Measurements from ENCODE around the gene DTX4.

DTX4 gene

DNA sequence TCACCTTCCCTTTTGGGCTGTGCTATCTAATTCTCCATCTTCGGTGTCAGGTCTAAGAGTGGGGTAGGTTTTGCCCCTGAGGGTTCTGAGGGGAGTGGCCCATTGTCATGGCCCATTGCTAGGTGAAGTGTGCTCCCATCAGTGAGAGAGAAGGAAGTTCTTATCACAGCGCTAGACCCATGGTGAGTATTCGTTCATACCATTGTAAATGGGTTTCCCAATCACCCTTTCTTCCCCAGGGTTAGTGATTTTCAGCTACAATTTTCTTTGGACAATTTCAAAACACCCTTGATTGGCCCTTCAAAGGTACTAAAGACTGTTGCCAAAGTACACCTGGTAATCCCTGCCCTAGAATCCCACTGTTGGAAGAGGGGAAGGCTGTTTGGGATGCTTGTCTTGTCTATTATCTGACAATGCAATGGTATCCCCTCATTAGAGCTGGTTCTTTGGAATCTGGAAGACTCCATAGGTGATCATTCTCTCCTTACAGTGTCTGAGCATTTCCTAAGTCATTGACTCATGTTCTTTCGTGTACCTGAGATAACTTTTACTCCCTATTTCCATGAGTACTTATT lies 20.6 kb downstream of the DTX4 start:
- DNase-seq: no peak

DNA sequence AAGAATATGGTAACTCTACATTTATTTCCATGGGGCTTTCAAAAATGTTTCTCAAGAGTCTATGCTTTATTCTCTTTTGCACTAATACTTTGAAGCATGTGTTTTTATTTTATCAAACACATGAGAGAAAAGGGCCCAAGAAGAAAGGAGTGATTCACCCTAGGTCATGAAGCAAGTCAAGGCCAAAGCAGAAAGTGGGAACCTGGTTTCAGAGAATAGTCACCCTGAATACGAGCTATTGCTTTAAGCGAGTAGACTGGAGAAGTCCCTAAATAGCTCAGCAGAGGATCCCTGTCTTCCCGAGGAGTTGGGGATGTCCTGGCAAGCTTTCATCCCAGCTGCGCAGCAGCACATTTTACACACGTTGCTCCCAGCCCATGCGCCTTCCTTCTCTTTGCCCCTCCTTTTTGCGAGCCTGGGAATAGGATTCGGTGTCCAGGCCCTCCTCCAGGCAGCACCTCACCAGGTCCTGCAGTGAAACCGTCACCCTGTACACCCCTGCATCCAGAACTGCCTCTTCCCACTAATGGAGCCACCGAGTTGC lies 21.7 kb downstream of the DTX4 start:
- DNase-seq: no peak

DNA sequence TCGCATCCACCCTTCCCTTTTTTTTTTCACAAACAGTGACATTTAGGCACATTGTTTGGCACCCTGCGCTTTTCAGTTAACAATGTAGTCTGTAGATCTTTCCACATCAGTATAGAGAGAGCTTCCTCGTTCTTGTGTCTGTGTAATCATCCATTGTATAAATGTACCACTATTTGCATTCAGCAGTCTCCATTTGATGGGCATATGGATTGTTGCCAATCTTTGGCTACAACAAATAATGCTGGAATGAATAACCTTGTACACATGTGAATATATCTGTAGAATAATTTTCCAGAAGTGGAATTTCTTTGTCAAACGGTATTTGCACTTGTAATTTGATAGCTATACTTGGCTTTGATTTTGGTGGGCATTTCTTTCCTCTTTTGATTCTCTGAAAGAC lies 23.7 kb downstream of the DTX4 start:
- DNase-seq: no peak

DNA sequence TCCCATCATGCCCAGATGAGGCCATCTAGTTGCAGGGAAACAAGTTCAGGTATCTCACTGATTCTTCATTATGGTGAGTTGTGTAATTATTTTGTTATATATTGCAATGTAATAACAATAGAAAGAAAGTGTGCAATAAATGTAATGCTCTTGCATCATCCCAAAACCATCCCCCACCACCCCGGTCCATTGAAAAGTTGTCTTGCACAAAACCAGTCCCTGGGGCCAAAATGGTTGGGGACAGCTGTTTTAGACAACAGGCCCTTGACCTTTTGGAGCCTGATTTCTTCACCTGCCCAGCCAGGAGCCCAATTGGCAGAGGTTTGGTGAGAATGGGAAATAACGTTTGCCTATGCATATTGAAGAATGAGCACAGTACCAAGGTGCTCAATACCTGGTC lies 24.8 kb downstream of the DTX4 start:
- no peak for DNase-seq

DNA sequence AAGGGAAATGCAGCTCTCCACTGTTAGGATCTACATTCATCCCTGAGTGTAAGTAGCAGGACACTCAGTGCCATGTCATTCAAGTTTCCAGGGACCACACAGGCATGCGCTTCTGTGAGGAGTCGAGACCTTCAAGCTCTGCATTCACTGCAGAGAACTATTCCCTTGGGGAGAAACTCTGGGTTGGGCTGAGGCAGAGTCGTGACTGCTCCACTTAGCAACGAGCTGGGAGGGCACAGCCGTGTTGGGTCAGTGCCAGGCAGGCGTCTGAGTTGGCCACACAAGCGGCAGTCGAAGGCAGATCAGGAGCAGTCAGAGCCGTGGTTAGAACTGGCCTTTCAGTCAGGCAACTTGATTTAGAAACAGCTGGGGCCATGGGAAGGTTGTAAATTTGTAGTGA lies 26.1 kb downstream of the DTX4 start:
- DNase-seq: no peak

DNA sequence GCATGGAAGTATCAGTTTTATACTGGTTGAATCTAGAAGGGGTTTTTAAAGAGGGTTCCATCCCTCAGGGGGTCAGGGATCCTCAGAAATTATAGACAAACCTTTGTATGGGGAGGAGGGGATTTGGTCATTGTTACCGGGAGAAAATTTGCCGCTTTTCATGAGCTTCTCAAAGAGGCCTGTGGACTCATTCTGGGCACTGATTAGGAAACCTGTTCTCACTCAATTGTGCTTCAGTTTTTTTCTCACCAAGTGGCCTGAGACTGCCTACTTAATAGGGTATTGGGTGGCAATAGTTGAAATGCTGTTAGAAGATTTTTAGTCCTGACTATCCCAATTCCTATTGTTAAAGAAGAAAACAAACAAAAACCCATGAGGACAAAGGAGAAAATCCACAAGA lies 26.8 kb downstream of the DTX4 start:
- DNase-seq: no peak

DNA sequence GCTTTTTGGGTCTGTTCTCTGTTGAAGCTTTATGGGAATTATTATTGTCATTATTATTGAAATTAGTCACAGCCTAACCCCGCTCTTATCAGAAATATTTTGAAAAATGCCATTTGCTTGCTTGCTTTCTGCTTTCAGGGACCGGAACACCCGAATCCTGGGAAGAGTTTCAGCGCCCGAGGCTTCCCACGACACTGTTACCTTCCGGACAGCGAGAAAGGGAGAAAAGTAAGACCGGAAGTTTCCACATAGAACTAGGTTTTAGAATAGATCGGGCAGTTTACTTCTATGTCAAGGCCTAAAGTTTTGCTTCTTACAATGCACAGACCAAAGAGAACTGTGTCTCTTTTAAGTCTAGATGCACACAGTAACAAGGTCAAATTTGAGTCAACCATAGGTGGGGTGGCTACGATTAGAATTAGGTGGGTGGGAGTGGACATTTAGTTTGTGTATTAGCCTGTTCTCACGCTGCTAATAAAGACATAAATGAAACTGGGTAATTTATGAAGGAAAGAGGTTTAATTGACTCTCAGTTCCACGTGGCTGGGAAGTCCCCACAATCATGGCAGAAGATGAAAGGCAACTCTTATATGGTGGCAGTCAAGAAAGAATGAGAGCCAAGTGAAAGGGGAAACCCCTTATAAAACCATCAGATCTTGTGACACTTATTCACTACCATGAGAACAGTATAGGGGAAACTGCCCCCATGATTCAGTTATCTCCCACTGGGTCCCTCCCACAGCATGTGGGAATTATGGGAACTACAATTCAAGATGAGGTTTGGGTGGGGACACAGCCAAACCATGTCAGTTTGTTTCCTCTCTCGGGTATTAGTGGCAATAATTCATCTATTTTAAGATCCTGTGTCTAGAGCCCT lies 27.9 kb downstream of the DTX4 start:
- DNase-seq: no peak

DNA sequence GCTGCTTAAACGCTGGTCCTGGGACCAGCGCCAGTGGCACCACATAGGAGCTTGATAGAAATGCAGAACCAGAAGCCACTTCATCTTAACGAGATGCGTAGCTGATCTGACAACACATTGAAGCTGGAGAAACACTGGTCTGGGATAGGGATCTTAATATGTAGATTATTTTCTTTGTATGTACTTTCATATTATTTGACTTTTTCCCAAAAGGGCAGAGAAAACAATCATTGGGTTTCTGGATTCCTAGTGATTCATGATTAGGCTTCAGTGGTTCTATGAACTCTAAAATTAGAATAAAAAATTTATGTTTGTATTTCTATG lies 28.5 kb downstream of the DTX4 start:
- no peak for DNase-seq

DNA sequence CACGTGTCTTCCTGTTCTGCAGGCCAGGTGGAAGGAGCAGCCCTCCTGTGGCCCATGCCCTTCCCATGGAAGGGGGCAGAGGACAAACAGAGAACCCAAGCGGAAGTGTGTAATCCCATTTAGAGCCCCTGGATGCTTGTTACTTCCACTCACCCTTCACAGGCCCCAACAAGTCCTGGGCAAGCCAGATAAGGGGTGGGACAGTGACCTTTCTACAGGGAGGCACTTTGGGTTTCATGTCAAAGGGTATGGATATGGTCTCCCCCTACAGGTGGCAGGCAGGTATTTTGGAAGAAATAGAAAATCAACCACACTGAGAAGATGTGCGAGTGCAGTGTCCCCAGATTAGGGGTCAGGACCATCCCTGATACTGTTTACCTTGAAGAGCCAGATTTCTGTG lies 29.4 kb downstream of the DTX4 start:
- no peak for DNase-seq

DNA sequence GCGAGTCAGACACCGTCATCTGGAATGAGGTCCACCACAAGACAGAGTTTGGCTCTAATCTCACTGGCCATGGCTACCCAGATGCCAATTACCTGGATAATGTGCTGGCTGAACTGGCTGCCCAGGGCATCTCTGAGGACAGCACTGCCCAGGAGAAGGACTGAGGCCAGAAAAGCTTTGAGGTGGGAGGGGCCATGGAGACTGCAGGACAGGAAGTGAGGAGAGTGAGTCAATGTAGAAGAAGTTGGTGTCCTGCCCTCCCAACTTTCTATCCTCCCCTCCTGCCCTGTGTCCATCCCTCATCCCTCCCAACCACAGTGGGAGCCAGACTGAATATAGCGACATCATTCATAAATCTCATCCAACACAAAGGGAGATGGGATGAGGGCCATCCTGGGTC lies 32.8 kb downstream of the DTX4 start:
- no peak for DNase-seq

DNA sequence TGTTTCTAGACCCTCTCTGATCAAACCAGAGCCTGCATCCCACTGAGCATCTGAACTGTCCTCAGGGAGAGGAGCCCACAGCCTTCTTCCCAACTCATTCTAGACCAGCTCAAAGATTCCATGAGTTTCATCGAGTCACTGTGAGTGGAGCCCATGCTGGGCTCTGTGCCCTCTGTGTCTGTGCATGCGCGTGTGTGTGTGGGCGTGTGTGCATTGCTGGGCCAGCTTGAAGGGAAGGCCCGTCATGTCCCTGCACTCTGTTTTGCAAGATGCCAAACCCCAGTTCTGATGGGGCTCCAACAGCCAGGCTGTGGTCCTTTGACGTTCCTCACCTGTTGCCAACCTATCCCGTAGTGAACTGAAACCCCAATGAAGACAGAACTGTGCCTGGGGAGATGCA lies 33.7 kb downstream of the DTX4 start:
- no peak for DNase-seq

DNA sequence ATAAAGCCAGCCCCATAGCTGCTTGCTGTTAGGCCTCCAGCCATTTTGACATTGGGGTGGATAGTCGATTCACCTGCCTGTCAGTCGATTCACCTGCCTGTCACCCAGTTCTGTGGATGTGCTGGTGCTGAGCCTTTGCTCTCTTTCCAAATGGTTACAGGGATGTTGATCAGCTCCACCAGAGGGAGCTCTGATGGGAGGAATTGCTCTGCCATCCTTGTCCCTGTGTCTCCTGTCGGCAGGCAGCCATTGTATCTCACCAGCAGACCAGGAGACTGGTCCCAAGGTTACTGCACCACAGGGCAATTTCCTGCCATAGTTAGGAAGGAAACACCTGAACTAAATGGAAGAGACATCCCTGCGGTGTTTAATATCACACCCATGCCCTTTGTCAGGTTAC lies 34.7 kb downstream of the DTX4 start:
- DNase-seq: peak in 1 of 6 experiments; percentile 1

DNA sequence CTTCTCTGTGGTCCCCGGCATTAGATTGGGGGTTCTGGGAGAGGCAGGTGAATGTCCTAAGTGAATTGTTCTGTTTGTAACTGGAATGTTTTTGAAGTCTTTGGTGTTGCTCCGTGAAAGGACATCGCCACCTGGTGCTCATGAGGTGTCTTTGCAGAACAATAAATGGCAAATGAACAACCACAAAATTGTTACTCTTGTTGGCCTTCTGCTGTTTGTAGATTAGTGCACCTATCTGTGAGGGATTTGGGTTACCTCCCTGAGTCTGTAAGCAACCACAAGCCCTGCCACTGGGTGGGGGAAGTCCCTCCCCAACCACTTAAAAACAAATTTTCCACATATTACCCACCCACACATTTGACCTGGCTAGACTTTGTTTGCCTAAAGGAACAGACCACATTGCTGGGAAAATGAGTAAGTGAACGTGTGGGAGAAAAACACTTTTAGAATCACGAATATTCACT lies 36.1 kb downstream of the DTX4 start:
- DNase-seq: peak in 5 of 6 experiments; percentile 4 to 41 (median 22)

DNA sequence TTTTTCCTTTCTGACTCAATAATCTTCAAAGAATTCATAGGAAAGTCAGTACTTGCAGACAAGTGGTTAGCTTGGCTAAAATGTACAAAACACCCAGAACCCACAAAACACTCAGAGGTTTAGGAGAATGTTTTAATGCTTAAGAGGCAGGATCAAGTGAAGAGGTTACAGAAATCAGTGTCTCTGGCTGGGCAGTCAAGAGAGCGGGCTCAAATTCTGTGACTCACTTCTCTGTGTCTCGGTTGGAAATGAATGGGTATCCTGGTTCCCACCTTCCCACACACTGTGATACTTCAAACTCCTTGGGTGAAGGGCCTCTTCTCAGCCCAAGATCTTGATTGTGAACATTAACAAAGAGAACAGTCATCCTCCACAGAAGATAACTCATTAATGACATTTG lies 37.0 kb downstream of the DTX4 start:
- DNase-seq: no peak

DNA sequence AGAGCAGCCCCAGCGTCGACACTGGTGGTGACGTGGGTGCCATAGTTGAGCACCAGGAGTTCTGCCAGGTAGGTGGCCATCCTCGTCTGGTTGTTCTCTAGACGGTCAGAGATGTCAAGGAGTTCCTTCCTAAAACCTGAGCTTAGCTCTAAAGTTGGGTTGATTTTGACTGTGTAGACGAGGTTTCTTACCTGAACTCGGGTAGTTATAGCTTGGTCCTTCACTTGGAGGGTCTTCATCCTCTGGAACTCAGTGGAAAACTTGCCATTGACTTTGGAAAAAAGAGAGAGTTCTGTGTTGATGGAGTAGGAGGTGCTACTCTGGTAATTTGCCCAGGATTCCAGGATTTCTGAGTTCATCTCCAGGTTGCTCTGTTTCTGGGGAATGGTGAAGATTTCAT lies 40.3 kb downstream of the DTX4 start:
- DNase-seq: no peak

DNA sequence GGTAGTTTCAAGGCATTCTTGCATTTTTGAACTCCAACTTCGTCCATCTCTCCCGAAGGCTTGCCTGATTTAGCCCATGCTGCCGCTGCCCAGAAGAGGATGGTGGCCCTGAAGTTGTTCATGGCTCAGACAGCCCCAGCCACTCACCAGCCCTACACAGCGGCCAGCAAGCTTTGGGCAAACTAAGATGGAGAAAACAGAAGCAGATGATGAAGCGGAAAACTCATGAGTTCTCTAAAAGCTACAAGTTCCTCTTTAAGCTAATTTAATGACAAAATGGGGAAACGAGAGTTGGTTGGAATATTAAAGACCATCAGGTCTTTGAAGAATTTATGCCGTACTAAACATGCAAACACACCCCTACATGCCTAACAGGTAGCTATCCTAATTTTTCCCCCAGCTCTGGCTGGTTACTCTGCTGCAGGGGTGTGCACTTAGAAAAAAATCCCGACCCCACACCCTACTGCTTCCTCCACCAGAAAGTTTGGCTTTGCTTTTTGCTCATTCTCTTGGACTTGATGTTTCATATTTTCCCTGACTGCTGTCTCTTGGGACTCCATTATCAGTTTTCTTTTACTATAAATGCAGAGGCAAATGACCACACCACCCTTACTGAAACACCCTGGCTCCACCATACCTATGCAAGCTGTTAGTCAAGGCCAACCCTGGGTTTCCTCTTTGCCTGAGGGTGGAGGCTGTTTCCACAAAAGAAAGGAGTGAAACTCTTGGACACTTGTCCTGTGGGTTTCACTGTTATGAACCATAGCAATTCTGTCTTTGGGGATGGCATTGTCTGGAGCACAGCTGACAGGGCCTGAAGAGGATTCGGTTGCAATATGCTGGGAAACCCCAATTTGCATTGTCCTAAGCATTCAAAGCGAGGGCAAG lies 41.1 kb downstream of the DTX4 start, which contains the start of gene MPEG1:
Gene MPEG1 (minus strand): TSS at position 184 of the 888 bp plus-strand sequence. CDS start 62 bp downstream, at position 122.
- DNase-seq: no peak

DNA sequence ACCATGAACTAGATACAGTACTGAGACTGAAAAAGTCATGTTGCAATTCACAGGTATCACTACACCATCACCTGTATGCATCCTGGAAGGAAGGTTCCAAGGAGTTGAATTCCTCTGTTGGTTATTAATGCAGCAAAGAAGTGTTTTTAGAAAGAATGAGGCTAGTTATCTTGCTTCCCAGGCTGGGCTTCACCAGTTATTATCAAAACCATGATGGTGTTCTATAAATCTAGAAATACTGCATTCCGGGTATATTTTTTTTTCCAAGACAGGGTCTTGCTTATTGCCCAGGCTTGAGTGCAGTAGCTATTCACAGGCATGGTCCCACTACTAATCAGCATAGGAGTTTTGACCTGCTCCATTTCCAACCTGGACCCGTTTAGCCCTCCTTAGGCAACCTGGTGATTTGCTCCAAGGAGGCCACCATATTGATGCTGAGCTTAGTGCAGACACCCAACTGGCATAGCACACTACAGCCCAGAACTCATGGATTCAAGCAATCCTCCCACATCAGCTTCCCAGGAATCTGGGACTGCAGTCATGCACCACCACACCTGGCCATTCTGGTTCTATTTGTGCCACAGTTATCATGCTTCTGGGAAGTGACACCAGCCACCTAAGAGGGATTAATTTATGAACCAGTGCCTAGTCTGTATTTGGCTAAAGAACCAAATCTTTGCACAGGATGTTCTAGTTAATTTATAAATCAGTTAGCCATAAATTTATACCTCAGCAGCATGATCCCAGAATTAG lies 42.4 kb downstream of the DTX4 start:
- no peak for DNase-seq

DNA sequence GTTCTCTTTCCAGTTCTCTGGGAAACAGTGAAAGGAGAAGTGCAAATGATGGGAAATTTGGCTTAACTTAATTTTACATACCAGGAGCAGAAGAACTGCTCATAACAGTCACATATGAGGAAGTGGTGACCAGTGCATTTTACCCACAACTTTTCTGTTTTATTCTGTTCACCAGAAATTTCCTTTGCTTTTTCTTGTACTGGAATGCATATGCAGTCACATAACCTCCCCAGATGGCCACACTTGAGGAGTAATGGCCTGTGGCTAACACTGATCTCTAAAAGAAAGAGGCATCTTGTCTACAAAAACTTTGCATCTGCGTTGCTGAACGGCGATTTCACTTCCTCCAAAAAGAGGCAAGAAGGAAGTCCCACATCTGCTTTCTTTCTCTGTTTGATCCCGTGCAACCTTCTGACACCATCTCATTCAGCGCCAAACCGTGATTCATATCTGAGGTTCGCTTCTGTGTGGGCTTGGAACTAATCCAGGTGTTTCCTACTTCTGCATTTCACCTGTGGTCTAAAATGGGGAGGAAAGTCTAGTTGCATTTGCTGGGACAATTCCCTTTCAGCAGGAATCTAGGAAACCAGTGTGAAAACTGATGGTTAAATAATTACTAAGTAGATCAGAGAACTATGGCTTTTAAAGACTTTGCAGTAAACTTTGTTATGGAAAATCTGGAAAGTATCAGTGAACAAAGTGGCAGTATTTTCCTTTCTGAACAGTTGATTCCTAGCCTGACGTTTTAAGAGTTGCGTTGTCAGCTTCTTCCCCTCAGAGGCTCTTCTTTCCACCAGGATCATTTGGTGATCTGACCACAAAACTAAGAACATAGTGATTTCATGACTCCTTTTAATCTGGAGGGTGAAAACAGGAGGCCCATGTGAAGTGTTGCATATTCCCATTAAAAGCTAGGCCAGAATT lies 45.0 kb downstream of the DTX4 start:
- no peak for DNase-seq

DNA sequence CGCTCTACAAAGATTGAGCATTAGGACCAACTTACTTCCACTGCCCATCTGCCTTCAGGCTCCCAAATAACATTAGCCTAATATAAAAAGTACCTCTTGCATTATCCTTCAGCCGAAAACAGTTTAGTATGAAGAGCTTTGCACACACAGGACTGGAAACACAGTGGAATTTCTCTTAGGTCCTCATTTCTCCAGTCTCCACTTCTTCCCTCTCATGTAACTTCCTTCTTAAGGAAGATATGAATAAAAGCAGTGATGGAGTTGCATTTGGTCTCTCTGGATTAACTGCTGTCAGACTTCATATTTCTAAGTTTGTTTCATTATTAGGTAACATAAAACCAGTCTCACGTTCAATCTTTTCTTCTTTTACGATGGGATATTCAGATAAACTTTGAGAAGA lies 46.4 kb downstream of the DTX4 start:
- DNase-seq: no peak

DNA sequence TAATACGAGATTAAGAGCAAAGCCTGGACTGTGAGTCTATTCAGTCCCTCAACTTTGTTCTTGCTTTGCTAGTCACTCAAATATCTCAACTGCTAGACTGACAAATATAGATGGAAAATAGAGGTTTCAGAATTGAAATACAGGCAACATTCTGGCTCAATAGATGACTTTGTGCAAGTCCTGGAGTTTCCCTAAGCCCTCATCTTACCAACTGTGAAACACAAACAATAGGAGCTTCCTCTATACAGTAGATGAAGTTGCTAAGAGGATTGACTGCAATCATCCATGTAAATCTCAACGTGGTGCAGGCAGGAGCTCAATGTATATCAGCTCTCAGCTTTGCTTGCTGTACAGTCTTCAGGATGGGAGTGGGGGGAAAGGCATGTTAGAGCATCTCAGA lies 47.0 kb downstream of the DTX4 start:
- no peak for DNase-seq

DNA sequence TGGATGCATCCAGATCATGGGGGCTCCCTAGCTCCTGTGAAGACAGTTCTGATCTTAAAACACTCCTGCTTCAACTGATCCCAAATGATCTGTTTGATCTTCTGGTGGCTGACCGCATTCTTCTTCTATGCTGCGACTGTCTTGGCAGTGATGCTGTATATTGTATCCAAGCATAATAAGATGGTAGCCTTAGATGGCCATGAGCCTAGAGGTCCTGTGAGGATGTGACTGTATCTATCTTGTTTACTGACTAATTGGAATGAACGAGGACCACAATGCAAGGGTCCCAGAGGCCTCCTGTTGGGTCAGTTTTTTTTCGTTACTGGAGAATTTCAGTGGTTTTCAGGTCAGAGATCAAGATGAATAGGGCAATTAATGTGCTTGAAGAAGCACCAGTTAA lies 47.9 kb downstream of the DTX4 start:
- DNase-seq: no peak
